EL (cell line): ENCODE measurements around the gene ATP6V0D1.

ENCODE experiments used
- DNase-seq: peaks from one replicate; pipeline ENCODE4 v3.0.0-alpha.2; 2016

The ATP6V0D1 gene

GRCh38 chr16:67460961-67461360 is 20.0 kb downstream of the ATP6V0D1 start:
- no peak for DNase-seq

- no peak for DNase-seq
Observed at GRCh38 chr16:67460168-67460567, 20.8 kb downstream of the ATP6V0D1 start.

GRCh38 chr16:67459861-67460150 is 21.2 kb downstream of the ATP6V0D1 start:
- DNase-seq: no peak

GRCh38 chr16:67459066-67459860 is 21.7 kb downstream of the ATP6V0D1 start:
- no peak for DNase-seq

GRCh38 chr16:67458121-67458641 is 22.8 kb downstream of the ATP6V0D1 start:
- no peak for DNase-seq

- no peak for DNase-seq
Observed at GRCh38 chr16:67457611-67458010, 23.3 kb downstream of the ATP6V0D1 start.

- DNase-seq: peak; percentile 20
Observed at GRCh38 chr16:67456391-67457081, 24.4 kb downstream of the ATP6V0D1 start.

- no peak for DNase-seq
Observed at GRCh38 chr16:67454852-67455251, 26.1 kb downstream of the ATP6V0D1 start.

- no peak for DNase-seq
Observed at GRCh38 chr16:67454104-67454503, 26.9 kb downstream of the ATP6V0D1 start.

GRCh38 chr16:67451704-67452435 is 29.1 kb downstream of the ATP6V0D1 start:
- DNase-seq: no peak

GRCh38 chr16:67451061-67451703 is 29.8 kb downstream of the ATP6V0D1 start:
- no peak for DNase-seq

- DNase-seq: no peak
Observed at GRCh38 chr16:67449739-67450138, 31.2 kb downstream of the ATP6V0D1 start.

- DNase-seq: no peak
Observed at GRCh38 chr16:67449336-67449735, 31.6 kb downstream of the ATP6V0D1 start.

GRCh38 chr16:67448580-67448979 is 32.4 kb downstream of the ATP6V0D1 start:
- no peak for DNase-seq

GRCh38 chr16:67447508-67448076 is 33.4 kb downstream of the ATP6V0D1 start:
- DNase-seq: peak; percentile 55

- DNase-seq: no peak
Observed at GRCh38 chr16:67446968-67447507, 33.9 kb downstream of the ATP6V0D1 start.

- no peak for DNase-seq
Observed at GRCh38 chr16:67445913-67446907, 34.7 kb downstream of the ATP6V0D1 start.

- no peak for DNase-seq
Observed at GRCh38 chr16:67445441-67445912, 35.5 kb downstream of the ATP6V0D1 start.

- DNase-seq: no peak
Observed at GRCh38 chr16:67445126-67445426, 35.9 kb downstream of the ATP6V0D1 start.

- no peak for DNase-seq
Observed at GRCh38 chr16:67444259-67445125, 36.5 kb downstream of the ATP6V0D1 start.
